NCI-H446 treated with DMSO at 0.1 percent for 48 hours (cell line): ENCODE data around the gene C1orf232.

Experiments
- DNase-seq: peaks from one replicate; lab custom pipeline; 2025; lab: John Stamatoyannopoulos, UW

The C1orf232 gene

DNA sequence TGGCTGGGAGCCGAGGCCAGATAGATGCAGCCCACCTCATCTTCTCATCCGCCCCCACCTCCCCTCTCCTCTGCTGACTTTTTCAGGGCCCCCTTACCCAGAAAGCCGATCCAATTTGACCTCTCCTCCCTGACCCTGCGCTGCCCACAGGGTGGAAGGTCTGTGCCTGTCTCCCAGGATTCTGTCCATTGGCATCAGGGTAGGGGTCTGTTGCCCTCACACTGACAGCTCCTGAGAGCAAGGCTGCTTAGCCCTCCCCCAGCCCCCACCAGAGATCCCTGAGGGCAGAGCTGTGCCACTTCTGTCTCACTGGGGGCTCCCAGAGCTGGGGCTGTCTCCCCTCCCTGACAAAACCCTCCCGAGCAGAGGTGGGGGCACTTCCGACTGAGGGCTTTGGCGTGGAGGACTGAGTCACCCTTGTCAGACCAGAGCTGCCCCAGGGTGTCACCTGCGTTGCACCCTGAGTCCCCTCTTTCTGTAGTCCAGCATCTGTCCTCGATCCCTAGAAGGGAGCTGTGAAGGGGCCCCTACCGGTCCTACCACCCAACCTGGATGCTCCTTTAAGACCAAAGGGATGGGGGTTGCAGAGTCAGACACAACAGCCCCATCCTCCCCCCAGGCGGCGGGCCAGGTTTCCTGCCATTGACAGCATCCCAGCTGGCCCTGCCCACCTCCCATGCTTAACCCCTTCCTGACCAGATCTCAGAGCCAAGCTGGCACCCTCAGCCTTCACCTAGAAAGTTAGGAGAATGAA lies 12.3 kb downstream of the C1orf232 start:
- DNase-seq = no peak

DNA sequence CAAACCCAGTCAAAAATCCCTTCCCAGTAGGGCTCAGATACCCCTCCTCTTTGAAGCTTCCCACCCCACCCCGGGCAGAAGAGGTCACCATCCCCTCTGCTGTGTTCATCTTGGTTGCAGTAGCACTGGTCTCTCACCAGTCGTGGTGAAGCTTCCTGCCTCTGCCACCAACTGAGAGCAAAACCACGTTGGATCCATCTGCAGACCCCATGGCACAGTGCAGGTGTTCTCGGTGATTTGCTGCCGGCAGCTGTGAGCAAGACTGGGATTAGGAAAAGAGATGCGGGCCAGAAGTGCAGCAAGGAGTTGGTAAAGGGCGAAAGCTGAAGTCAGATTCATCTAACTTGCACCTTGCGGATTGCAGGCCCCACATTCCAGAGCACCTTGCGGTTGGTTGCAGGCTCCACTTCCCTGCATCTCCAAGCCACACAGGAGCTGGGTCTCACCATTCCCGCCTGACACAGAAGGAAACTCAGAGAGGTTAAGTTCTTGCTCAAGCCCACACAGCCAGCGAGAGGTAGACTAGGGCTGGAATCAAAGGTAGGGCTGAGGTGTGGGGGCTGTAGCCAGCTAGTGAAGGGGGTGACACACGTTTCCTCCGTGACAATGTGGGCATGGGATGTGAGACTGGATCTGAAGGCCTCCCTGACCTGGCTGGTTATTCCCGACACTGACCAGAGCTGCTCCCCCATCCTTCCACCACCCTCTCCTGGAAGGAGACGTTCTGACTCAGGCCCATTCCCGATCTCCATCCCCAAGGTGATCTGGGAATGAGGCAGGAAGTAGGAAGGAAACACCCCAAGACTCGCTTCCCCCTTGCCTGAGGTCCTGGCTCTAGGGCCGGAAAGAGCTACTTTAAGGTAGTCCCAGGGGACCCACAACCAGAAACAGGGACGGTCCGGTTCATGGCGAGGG lies 13.1 kb downstream of the C1orf232 start:
- no peak for DNase-seq

DNA sequence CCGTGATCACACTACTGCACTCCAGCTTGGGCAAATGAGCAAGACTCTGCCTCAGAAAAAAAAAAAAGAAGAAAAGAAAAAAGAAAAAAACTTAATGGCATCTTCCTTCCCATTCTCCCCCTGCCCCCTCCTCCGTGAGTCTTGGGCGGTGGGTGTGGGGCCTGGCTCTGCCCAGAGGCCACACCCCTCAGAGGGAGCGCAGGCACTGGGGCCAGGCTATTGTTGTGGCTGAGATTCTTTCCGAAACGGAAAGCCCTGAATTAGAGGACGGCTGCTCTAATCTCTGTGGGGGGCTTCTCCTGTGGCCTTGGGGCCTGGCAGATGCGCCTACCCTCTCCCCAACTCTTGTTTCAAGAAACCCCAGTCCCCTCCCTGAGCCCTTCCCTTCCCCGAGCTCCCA lies 14.0 kb downstream of the C1orf232 start:
- no peak for DNase-seq

DNA sequence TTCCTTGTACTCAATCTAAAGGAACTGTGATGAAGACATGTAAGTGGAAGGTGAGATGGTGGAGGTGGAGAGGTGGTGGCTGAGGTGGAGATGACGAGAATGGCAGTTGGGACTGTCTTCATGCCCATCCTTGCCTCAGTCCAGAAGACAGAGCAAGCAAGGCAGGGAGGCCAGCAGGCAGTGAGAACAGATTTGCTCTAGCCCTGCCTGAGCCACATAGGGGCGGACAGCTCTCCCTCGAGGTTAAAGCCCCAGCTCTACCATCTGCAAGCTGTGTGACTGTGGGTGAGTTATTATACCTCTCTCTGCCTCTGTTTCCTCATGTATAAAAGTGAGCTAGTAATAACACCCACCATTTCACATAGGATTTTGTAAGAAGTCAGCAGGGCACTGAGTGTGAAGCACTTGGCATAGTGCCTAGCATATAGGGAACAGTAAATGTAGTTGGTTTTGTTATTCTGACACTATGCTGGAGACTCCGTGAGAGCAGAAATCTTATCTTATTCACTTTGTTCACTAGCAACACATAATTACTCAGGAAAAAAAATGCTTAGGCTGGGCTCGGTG lies 14.7 kb downstream of the C1orf232 start:
- no peak for DNase-seq

DNA sequence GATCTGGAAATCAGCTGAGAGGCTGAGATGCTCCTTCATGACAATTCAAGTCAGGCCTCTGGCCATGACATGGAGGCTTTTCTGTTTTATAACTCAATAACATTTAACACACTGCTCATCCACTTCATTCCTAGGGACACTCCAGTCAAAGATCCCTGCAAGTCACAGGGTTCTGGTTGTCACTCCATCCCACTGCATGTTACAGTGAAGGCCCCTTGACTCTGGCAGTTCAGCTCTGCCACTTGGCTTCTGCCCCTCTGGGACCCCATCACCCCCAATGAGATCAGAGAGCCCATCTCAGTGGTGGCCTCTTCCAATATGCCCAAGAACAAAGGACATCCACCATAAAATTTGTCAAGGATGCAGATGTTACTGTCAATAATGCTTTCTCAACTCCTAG lies 19.9 kb downstream of the C1orf232 start:
- no peak for DNase-seq

DNA sequence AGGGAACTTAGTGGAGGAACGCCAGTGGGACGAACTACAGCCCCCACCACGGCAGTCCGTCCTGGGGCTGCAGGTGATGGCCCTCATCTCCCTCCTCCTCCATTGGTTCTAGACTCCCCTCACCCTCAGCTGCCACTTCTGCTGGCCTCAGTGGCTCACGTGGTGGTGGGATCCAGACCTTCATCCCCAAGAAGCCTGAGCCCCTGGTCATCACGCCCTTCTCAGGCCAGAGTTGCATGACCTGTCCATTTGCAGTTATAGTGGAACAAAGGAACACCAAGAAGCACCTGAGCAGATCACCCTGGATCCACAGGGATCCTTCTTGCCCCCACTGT lies 22.8 kb downstream of the C1orf232 start:
- DNase-seq = no peak

DNA sequence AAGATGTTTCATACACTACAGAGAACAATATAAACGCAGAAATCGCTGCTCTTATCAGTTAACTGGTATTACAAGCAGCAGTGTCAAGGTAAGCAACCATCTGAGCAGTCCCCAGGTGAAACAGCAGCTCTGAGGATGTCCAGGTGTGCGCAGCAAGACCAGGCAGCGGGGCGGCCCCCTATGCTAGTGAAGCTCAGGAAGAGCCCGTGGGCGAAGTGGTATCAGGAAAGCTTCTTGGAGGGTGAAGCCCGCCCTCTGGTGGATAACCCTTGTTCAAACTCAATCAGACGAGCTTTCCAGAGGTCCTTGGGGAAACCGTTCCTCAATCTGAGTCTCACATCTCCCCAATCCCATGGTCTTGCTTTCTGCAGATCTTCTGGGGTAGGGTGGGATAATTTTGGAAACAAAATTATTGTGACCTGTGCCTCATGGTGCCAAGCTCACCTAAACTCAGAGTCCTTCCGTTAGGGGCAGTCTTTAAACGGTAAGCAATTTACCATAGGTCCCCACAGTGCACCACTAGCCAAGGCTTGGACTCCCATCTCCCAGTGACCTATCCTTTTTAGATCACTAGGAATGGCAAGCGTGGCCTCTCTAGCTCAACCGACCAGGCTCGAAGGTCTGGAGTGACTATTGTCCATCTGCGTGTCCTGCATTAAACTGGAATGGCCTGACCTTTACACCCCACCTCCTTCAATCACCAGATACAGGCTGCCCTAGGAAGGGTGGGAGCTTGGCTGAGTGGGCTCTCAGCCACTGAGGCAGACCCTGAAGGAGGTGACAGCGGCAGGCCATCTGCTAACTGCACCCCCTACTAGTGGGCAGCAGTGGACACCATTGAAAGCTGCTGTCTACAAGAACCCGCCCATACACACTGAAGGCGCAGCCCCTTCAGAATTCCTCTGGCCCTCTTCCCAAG lies 23.5 kb downstream of the C1orf232 start:
- peak; percentile 65 for DNase-seq

DNA sequence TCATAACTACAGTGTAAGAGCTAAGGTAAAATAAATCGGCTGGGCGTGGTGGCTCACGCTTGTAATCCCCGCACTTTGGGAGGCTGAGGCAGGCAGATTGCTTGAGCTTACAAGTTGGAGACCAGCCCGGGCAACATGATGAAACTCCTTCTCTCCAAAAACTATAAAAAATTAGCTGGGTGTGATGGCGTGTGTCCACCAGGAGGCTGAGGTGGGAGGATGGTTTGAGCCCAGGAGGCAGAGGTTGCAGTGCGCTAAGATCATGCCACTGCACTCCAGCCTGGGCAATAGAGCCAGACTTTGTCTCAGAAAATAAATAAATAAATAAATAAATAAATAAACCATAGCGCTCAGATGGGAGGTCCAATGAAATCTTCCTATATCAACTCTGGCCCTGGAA lies 26.6 kb downstream of the C1orf232 start:
- DNase-seq = peak; percentile 15

DNA sequence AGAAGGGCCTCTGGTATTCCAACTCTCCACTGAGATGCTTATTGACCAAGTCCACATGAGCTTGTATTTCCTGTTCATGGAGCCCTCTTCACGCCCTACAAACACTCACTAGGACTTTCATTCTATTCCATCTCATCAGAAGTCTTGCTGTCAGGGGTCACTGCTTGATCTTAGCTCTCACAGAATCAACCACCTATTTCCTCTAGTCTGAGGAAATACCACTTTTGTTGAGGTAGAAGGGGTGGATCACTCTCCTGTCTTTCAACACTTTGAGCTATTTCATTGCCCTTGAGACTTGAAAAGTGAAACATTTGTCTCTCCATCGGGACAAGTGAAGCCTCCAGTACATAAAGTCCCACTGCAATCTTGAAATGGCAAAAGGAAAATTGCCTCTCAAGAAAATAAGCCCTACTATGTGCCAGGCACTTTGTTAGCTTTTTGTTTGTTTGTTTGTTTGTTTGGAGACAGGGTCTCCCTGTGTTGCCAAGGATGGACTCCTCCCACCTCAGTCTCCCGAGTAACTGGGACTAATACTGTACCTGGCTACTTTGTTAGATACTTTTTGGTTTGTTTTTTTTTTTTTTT lies 29.7 kb downstream of the C1orf232 start:
- no peak for DNase-seq

DNA sequence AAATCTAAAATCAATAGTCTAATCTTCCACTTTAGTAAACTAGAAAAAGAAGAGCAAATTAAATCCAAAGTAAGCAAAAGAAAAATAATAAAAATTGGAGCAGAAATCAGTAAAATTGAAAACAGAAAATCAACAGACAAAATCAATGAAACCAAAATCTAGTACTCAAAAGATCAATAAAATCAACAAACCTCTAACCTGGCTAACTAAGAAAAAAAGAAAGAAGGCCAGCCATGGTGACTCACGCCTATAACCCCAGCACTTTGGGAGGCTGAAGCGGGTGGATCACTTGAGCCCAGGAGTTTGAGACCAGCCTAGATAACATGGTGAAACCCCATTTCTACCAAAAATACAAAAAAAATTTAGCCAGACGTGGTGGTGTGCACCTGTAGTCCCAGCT lies 34.3 kb downstream of the C1orf232 start:
- no peak for DNase-seq

DNA sequence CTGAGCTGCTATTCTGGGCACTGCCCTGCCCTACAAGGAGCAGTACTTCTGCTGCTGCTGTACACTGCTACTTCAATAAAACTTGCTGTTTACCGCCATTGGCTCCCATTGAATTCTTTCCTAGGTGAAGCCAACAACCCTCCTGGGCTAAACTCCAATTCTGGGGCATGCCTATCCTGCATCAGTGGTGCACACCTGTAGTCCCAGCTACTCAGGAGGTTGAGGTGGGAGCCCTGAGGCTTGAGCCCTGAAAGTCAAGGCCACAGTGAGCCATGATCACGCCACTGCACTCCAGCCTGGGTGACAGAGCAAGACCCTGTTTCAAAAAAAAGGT lies 36.0 kb downstream of the C1orf232 start:
- no peak for DNase-seq

DNA sequence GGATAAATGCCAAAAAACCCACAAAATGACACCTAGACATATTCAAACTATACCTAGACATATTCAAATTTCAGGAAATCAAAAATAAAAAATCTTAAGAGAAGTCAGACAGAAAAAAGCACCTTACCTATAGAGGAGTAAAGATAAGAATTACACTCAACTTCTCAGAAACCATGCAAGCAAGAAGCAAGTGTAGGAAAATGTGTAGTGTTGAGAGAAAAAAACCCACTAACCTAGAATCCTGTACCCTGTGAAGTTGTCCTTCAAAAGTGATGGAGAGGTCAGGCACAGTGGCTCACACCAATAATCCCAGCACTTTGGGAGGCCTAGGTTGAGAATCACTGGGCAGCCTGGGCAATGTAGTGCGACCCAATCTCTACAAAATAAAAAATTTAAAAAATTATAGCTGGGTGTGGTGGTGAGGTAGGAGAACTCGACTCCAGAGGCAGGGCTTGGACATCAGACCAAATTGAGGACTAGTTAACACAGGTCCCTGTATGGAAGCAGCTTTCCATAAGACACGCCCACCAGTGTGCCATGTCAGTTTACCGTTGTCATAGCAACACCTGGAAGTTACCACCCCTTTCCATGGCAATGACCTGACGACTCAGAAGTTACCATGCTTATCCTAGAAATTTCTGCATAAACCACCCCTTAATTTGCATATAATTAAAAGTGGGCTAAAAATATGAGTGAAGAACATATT lies 36.5 kb downstream of the C1orf232 start:
- DNase-seq = no peak

DNA sequence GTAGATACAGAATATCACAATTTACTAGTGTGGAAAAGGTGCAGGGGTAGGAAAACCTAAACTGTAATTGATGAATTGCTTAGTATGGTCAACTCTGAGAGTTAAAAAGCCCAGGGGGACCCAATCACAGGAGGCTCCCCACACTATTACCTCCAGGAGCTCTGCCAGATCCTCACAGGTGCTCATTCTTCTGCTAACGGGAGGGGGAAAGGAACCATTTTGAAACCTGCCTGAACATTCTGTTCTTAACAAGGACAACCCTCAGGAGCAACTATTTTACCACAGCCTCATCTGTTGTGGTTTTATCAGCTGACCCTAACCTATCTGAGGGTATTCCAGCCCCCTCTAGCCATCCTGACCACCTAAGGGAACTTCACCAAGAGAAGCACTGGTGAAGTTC lies 38.1 kb downstream of the C1orf232 start:
- no peak for DNase-seq

DNA sequence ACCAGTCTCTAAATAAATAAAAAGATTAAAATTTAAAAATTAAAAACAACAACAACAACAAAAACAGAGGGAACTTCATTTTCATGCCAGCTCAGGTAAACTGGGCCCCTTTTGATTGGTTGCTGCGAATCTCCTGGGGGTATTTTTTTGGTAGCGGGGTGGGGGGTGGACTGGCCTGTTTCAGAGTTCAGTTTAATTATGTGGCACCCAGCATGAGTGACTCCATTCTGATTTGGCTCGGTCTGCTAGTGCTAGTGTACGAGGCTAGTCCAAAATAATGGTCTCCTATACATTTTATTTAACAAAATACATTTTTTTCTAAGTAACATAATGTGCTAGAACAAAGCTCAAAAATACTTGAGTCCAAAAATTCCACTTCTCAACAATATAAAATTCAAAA lies 39.0 kb downstream of the C1orf232 start:
- no peak for DNase-seq

DNA sequence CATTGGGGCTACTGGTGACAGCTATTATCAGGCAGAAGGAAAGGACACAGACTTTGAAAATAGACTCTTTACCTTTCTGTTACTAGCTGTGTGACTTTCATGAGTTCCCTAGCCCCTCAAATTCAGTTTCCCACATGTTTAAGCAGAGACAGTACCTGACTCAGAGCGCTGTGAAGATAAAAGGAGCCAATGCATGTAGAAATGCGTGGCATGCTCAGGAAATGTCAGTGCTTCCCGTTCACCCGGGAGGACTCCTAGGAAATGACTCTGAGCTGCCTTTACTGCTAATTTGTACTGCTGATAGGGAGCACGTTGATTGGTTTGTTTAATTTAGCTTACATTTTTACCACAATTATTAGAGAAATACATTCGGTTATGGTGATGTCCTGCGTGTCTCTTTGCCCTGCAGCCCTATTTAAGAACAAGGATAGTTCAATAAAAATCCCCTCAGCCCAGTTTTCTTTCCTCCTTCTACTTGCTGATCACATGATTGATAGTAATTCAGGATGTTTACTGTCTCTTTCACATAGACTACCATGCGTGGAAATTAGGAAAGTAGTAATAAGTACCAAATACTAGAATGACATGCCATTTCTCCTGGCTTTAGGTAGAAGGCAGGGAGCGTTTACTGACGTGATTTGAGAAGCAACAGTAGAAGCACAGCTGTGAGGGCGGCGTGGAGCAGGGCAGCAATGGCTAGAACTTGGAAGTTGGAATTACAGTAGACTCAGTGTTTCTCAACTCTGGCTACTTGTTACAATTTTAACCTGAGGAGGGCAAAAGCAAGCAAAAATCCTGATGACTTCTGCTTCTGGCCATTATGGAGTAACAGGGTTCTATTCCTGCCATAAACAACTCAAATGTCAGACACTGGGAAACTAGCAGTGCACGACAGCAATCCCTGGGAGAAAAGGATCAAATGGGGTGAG lies 41.3 kb downstream of the C1orf232 start:
- DNase-seq = no peak

DNA sequence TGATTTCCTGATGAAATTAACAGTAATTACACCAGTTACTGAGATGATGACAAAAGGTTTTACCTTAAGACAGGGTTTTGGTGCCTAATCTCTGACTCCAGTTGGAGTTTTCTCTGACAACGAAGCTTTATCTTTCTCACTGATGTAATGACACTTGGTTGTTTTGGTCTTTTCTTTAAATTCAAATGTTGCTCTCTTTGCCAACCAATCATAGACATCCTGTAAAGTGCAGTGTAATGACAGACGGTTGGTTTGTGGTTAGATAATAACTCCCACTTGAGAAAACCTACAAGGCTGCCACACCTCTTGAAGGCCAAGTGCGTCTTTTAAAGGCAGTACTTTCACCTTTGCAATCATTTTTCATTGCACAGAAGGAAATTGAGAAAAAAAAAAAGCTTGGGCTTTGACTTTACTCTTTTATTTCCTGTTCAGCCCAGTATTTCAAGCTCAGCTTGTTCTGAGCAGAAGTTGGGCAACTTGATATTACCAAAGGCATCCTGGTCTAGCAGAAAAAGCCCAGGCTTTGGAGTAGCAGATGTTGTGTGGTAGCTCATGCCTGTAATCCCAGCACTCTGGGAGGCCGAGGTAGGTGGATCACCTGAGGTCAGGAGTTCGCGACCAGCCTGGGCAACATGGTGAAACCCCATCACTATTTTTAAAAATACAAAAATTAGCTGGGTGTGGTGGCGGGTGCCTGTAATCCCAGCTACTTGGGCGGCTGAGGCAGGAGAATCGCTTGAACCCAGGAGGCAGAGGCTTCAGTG lies 42.3 kb downstream of the C1orf232 start:
- DNase-seq = no peak

DNA sequence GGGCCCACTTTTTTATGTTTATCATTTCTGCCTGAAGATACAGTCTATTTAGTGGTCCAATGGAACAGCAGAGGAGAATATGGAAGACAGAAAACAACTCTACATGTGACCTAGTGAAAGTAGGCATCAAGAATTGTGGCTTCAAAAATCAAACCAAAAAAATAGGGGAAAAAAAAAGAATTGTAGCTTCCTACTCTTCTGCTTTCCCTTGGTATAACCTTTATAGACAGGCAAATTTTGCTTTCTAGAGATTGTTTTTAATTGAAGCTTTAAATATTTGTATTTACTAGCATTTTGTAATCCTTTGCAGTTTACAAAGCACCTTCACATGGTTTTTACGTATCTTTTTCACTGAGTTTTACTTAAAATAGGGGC lies 42.8 kb downstream of the C1orf232 start:
- DNase-seq = no peak

DNA sequence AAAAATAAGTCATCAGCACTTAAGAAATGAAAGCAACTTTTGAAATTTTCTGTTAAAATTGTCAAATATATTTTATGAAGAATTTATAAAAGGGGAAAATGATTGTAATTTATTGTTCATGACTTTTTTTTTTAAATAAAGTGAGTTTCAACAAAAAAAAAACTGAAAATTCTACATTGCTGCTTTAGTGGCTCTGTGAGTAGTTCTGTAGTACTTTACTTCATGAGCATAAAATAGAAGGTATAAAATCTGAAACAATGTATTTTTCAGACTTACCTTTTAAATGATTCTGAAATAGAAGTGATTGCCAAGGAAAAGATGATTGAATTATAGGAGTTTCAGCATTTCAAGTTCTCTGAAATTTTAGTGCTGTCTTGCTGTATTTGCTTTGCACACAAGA lies 43.4 kb downstream of the C1orf232 start:
- DNase-seq = no peak
